Heart right ventricle (tissue), 12 donors: ENCODE measurements around the gene DUX4. TPM values are rescaled to one million over a fixed set of nuclear protein-coding genes. Genes with fewer than 3 reads are reported as not detected.

Experiments used
- polyA plus RNA-seq, 2 donors: library from polyadenylated mRNA; stranded (reverse); fragments of 200-250 nt; gene quantifications; one replicate each; pipeline ENCODE4 v1.2.3, GENCODE V29; 2013
- total RNA-seq, 10 donors: library from RNA; stranded (reverse); fragmentation: NEBNext Ultra II Directional in 3 of 10; extraction: Animal tissue kit (Norgen Biotek cat#: 25700) in 3 of 10; gene quantifications; one replicate each; pipeline versions ENCODE4 v1.2.1 to v1.2.4, GENCODE V29; 2021 to 2023
- donor health status: ischemic (EF 13 %, LVEDD 7.1; RV severe dilation, severe dysfunction).
- donor health status: healthy with polysubstance abuse.
- donor health status: DM: no; HTN: yes; CAD: no.
- donor health status: DM: no; HTN: no; CAD: no.
- donor health status: ischemic (EF 25% LVEDD 6.9; RV normal size, moderate dysfunction).
- donor health status: ischemic (EF 25% LVEDD 5.7; RV mildly dilated, moderate dysfunction).
- donor health status: healthy.
- donor health status: nonischemic (EF 11% LVEDD 7.7; RV severe dilation, severe dysfunction).
- donor health status: DM: yes; HTN: yes; CAD: no.
- donor health status: PGD.
- donor health status: ischemic (EF 29% LVEDD 5.4; RV normal size, mild dysfunction).
- donor health status: nonischemic (EF 23%, LVEDD 6.1; RV moderate dilation, normal function).

Gene DUX4
- total and polyA plus RNA-seq, 12 donors: not detected

Other genes with a start within 250 kb of the DUX4 start
- 10 to 100 TPM; 21.5 to 33.6 (median 29.4) TPM for gene FRG1, start 232.9 kb upstream of the DUX4 start, total RNA-seq
- gene FRG1, start 232.9 kb upstream of the DUX4 start, polyA plus RNA-seq: 10 to 100 TPM; 41.6 to 44.7 TPM
- not detected for gene FRG2, start 146.5 kb upstream of the DUX4 start, total RNA-seq
- gene FRG2, start 146.5 kb upstream of the DUX4 start, polyA plus RNA-seq: not detected
- gene DBET, start 109.3 kb upstream of the DUX4 start, total RNA-seq: not detected
- gene DBET, start 109.3 kb upstream of the DUX4 start, polyA plus RNA-seq: not detected